Neutrophil (primary cell): ENCODE measurements around the gene BCR.

Experiments
- H3K27ac ChIP-seq: fragments of 200-600 bp; sonication (generic); 2 replicates; pipeline ENCODE4 v1.5.1; 2016; ENCODE audit warnings: mild to moderate bottlenecking, moderate library complexity
- H3K27me3 ChIP-seq: fragments of 200-600 bp; sonication (generic); 2 replicates; pipeline ENCODE4 v1.6.0; 2016; ENCODE audit warnings: mild to moderate bottlenecking
- H3K36me3 ChIP-seq: fragments of 200-600 bp; sonication (generic); 2 replicates; pipeline ENCODE4 v1.5.1; 2017
- H3K4me1 ChIP-seq, 2 experiments: fragments of 200-600 bp in 1 of 2; sonication (generic) in 1 of 2; 1 replicate in 1 of 2; 2 replicates in 1 of 2; pipeline versions ENCODE4 v1.5.1 to v1.6.1; 2013 to 2016; ENCODE audit warnings: low read depth in 1 of 2, low read length in 1 of 2, mild to moderate bottlenecking in 1 of 2, moderate library complexity in 1 of 2; ENCODE audit not compliant: control insufficient read depth in 1 of 2, insufficient read depth in 1 of 2
- H3K4me3 ChIP-seq, 2 experiments: fragments of 200-600 bp in 1 of 2; sonication (generic) in 1 of 2; 1 replicate in 1 of 2; 2 replicates in 1 of 2; pipeline ENCODE4 v1.5.1; 2013 to 2016; ENCODE audit warnings: low read depth in 1 of 2, low read length in 1 of 2, mild to moderate bottlenecking in 1 of 2, moderate library complexity in 1 of 2
- H3K9me3 ChIP-seq: fragments of 200-600 bp; sonication (generic); 2 replicates; pipeline ENCODE4 v1.5.1; 2016
- CTCF ChIP-seq: fragments of 200-600 bp; sonication (generic); IDR thresholded peaks from 2 replicates; pipeline ENCODE4 v1.5.1; 2016; ENCODE audit warnings: antibody characterized with exemption

BCR gene

GRCh38 chr22:23157560-23158515 is 22.5 kb upstream of the BCR start:
- H3K36me3 ChIP-seq: no peaks in the 10 kb centered on the region
- peaks cover 41 to 52% of the 10 kb centered on the region in 2 experiments for H3K4me1 ChIP-seq
- no peak for TF ChIP-seq CTCF
- no peaks in the 10 kb centered on the region for H3K27me3 ChIP-seq
- H3K27ac ChIP-seq: no peak overlapping the region
- H3K9me3 ChIP-seq: no peaks in the 10 kb centered on the region
- no peak overlapping the region for H3K4me3 ChIP-seq

- H3K27me3 ChIP-seq: no peaks in the 10 kb centered on the region
- no peaks in the 10 kb centered on the region for H3K9me3 ChIP-seq
- H3K27ac ChIP-seq: peak overlapping the region; percentile 82
- H3K4me1 ChIP-seq: peaks cover 33 to 44% of the 10 kb centered on the region in 2 experiments
- no peak for TF ChIP-seq CTCF
- H3K4me3 ChIP-seq: no peak overlapping the region
- H3K36me3 ChIP-seq: no peaks in the 10 kb centered on the region
Observed at GRCh38 chr22:23158516-23159290, 21.6 kb upstream of the BCR start.

GRCh38 chr22:23159291-23159630 is 21.0 kb upstream of the BCR start:
- peaks cover 27 to 38% of the 10 kb centered on the region in 2 experiments for H3K4me1 ChIP-seq
- H3K4me3 ChIP-seq: no peak overlapping the region
- no peaks in the 10 kb centered on the region for H3K9me3 ChIP-seq
- TF ChIP-seq CTCF: no peak
- H3K27ac ChIP-seq: peak overlapping the region; percentile 82
- H3K27me3 ChIP-seq: no peaks in the 10 kb centered on the region
- H3K36me3 ChIP-seq: no peaks in the 10 kb centered on the region

GRCh38 chr22:23161029-23161428 is 19.3 kb upstream of the BCR start:
- H3K27me3 ChIP-seq: no peaks in the 10 kb centered on the region
- no peak for TF ChIP-seq CTCF
- no peaks in the 10 kb centered on the region for H3K9me3 ChIP-seq
- H3K36me3 ChIP-seq: no peaks in the 10 kb centered on the region
- H3K27ac ChIP-seq: no peak overlapping the region
- H3K4me1 ChIP-seq: peaks cover 21 to 26% of the 10 kb centered on the region in 2 experiments
- H3K4me3 ChIP-seq: no peak overlapping the region

- no peak for TF ChIP-seq CTCF
- H3K36me3 ChIP-seq: no peaks in the 10 kb centered on the region
- H3K4me1 ChIP-seq: peaks cover 20 to 24% of the 10 kb centered on the region in 2 experiments
- H3K27ac ChIP-seq: no peak overlapping the region
- no peaks in the 10 kb centered on the region for H3K27me3 ChIP-seq
- no peaks in the 10 kb centered on the region for H3K9me3 ChIP-seq
- no peak overlapping the region for H3K4me3 ChIP-seq
Observed at GRCh38 chr22:23161574-23161973, 18.7 kb upstream of the BCR start.
